Measurements from ENCODE around the gene ACAA2.

The ACAA2 gene

DNA sequence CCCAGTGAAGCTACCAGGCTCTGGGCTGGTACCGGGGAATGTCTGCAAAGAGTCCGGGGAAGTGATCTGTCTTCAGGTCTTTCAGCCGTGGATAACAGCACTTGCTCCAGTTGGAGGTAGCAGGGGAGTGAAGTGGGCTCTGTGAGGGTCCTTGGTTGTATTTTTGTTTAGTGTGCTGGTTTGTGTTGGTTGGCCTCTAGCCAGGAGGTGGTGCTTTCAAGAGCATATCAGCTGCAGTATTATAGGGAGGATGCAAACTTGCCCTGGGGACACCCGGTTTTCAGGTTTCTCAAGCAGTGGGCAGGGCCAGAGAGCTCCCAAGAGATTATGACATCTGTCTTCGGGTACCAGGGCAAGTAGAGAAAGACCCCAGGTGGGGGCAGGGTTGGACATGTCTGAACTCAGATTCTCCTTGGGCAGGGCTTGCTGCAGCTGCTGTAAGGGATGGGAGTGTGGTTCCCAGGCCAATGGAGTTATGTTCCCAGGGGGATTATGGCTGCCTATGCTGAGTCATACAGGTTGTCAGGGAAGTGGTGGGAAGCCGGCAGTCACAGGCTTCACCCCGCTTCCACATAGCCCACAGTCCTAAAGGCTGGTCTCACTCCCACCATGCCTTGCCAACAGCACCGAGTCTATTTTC, 34.4 kb downstream of the ACAA2 start:
- no peak for TF ChIP-seq SNAI2 (CRISPR knock-in tag; IDR thresholded peaks at IDR 0.05)
- TF ChIP-seq ZFP3 (CRISPR knock-in tag; IDR thresholded peaks at IDR 0.05): no peak
- no peak for TF ChIP-seq TOX (CRISPR knock-in tag; IDR thresholded peaks at IDR 0.05; ENCODE audit: borderline replicate concordance)
- TF ChIP-seq ZNF565 (CRISPR knock-in tag; conservative IDR thresholded peaks at IDR 0.05; ENCODE audit: low read depth): no peak
- TF ChIP-seq, protein P1, sequence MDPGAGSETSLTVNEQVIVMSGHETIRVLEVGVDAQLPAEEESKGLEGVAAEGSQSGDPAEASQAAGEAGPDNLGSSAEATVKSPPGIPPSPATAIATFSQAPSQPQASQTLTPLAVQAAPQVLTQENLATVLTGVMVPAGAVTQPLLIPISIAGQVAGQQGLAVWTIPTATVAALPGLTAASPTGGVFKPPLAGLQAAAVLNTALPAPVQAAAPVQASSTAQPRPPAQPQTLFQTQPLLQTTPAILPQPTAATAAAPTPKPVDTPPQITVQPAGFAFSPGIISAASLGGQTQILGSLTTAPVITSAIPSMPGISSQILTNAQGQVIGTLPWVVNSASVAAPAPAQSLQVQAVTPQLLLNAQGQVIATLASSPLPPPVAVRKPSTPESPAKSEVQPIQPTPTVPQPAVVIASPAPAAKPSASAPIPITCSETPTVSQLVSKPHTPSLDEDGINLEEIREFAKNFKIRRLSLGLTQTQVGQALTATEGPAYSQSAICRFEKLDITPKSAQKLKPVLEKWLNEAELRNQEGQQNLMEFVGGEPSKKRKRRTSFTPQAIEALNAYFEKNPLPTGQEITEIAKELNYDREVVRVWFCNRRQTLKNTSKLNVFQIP (CRISPR knock-in tag; IDR thresholded peaks at IDR 0.05; ENCODE audit: borderline replicate concordance, low read depth): no peak
- no peak for TF ChIP-seq ZNF70 (CRISPR knock-in tag; IDR thresholded peaks at IDR 0.05)
- TF ChIP-seq, protein P2, sequence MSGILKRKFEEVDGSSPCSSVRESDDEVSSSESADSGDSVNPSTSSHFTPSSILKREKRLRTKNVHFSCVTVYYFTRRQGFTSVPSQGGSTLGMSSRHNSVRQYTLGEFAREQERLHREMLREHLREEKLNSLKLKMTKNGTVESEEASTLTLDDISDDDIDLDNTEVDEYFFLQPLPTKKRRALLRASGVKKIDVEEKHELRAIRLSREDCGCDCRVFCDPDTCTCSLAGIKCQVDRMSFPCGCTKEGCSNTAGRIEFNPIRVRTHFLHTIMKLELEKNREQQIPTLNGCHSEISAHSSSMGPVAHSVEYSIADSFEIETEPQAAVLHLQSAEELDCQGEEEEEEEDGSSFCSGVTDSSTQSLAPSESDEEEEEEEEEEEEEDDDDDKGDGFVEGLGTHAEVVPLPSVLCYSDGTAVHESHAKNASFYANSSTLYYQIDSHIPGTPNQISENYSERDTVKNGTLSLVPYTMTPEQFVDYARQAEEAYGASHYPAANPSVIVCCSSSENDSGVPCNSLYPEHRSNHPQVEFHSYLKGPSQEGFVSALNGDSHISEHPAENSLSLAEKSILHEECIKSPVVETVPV (CRISPR knock-in tag; IDR thresholded peaks at IDR 0.05): no peak
- no peak for TF ChIP-seq ESRRG (CRISPR knock-in tag; IDR thresholded peaks at IDR 0.05)
- no peak for TF ChIP-seq ZC3H10 (CRISPR knock-in tag; IDR thresholded peaks at IDR 0.05)
- TF ChIP-seq, protein P3, sequence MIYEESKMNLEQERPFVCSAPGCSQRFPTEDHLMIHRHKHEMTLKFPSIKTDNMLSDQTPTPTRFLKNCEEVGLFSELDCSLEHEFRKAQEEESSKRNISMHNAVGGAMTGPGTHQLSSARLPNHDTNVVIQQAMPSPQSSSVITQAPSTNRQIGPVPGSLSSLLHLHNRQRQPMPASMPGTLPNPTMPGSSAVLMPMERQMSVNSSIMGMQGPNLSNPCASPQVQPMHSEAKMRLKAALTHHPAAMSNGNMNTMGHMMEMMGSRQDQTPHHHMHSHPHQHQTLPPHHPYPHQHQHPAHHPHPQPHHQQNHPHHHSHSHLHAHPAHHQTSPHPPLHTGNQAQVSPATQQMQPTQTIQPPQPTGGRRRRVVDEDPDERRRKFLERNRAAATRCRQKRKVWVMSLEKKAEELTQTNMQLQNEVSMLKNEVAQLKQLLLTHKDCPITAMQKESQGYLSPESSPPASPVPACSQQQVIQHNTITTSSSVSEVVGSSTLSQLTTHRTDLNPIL (CRISPR knock-in tag; IDR thresholded peaks at IDR 0.05; ENCODE audit: low read depth): no peak
- ATAC-seq: no peak

DNA sequence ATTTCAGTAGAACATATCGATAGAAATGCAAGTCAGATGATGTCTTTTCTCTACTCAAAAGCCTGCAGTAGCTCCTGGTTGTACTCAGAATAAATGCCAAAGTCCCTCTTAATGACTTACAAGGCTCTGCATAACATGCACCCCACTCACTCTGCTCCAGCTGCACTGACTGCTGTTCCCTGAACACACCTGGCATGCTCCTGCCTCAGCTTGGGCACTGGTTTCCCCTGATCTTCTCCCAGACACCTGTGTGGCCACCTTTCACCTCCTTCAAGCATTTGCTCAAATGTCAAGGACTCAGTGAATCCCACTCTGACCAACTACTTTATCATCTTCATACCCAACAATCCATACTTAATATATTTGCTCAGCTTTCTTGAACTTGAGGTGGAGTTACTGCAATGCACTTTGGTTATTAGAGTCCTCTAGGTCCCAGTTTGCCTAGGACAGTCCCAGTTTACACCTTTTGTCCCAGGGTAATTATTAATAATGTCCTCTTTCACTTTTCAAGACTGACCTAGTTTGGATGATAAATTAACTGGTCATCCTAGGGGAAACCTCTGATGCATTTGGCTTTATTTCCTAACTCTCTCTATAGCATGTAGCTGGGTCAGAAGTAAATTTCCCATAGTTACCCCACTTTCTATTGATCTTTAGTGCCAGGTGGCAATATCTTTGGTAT, 44.1 kb downstream of the ACAA2 start:
- TF ChIP-seq, protein P3 (CRISPR knock-in tag; IDR thresholded peaks at IDR 0.05; ENCODE audit: low read depth): no peak
- TF ChIP-seq ZC3H10 (CRISPR knock-in tag; IDR thresholded peaks at IDR 0.05) (no peak), OSR1 (CRISPR knock-in tag; IDR thresholded peaks at IDR 0.05) (no peak), ZFP30 (CRISPR knock-in tag; IDR thresholded peaks at IDR 0.05) (no peak), ZNF565 (CRISPR knock-in tag; conservative IDR thresholded peaks at IDR 0.05; ENCODE audit: low read depth) (no peak), BACH2 (CRISPR knock-in tag; IDR thresholded peaks at IDR 0.05; ENCODE audit: borderline replicate concordance) (no peak), TOX (CRISPR knock-in tag; IDR thresholded peaks at IDR 0.05; ENCODE audit: borderline replicate concordance) (no peak), GLIS3 (CRISPR knock-in tag; IDR thresholded peaks at IDR 0.05) (no peak), ISL1 (CRISPR knock-in tag; IDR thresholded peaks at IDR 0.05) (no peak), RARB (CRISPR knock-in tag; IDR thresholded peaks at IDR 0.05) (no peak)
- TF ChIP-seq, protein P1 (CRISPR knock-in tag; IDR thresholded peaks at IDR 0.05; ENCODE audit: borderline replicate concordance, low read depth): no peak
- TF ChIP-seq, protein P4, sequence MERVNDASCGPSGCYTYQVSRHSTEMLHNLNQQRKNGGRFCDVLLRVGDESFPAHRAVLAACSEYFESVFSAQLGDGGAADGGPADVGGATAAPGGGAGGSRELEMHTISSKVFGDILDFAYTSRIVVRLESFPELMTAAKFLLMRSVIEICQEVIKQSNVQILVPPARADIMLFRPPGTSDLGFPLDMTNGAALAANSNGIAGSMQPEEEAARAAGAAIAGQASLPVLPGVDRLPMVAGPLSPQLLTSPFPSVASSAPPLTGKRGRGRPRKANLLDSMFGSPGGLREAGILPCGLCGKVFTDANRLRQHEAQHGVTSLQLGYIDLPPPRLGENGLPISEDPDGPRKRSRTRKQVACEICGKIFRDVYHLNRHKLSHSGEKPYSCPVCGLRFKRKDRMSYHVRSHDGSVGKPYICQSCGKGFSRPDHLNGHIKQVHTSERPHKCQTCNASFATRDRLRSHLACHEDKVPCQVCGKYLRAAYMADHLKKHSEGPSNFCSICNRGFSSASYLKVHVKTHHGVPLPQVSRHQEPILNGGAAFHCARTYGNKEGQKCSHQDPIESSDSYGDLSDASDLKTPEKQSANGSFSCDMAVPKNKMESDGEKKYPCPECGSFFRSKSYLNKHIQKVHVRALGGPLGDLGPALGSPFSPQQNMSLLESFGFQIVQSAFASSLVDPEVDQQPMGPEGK (CRISPR knock-in tag; IDR thresholded peaks at IDR 0.05; ENCODE audit: borderline replicate concordance): no peak
- TF ChIP-seq, protein P2 (CRISPR knock-in tag; IDR thresholded peaks at IDR 0.05): no peak
- no peak for ATAC-seq
